ENCODE data around the gene NAT10.

Gene NAT10

DNA sequence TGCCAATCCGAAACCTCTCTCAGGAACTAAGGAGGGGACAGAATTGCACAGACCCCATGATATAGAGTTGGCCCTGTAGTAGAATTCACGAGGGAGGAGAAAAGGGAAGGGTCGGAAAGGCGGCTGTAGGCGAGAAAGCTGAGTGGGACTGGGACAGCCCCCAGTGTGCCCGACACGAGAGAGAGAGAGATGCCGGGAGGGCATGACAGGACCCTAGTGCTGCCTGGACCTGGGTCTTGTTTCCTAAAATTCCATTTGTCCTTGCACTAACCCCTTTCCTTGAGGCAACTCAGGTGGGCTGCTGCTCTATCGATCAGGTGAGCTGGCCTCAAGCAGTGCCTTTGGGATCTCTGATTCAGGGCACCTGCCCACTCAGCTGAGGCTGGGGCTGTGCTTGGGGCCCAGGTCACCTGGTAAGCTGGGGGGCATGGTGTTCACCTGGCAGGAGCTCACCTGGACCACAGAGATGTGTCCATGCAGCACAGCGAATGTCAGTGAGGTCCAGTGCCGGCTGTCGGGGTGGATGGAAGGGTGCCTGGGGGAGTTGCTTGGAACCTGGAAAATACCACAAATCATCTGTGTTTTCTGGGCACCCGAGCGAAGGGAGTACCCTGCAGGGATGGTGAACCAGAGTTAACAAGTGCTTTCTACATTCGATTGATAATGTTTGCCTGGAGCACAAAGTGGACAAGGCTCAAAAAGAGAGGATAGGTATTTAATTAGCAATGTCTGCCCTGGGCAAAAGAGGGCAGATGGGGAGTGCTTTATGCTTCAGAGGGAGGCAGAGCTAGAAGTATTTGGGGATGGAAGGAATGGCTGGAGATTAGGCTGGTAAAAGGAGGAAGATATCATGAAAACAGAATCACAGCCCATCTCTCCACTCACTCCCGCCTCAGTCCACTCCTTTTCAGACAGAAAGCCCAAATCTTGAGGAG lies 61.6 kb downstream of the NAT10 start:
- Histone ChIP-seq H3K4me2 (ENCODE audit: low read depth, low read length, poor library complexity, severe bottlenecking) (no peak overlapping the region), H2AFZ (ENCODE audit: low read depth, low read length, severe bottlenecking) (no peak overlapping the region), H3K9ac (ENCODE audit: low read length) (no peak overlapping the region), H3K9me3 (ENCODE audit: insufficient read depth, low read length) (no peaks in the 10 kb centered on the region), H3K79me2 (ENCODE audit: insufficient read depth, low read length) (no peaks in the 10 kb centered on the region), H3K36me3 (ENCODE audit: low read length) (no peaks in the 10 kb centered on the region), H4K20me1 (ENCODE audit: low read depth, low read length) (no peaks in the 10 kb centered on the region), H3K4me3 (ENCODE audit: insufficient read depth, low read length, poor library complexity, severe bottlenecking) (no peak overlapping the region), H3F3A (ENCODE audit: insufficient read depth) (no peaks in the 10 kb centered on the region), H3K9me2 (replicated peaks; ENCODE audit: insufficient read depth, low read length) (no peaks in the 10 kb centered on the region), H3K27me3 (ENCODE audit: low read length) (no peaks in the 10 kb centered on the region), H3K27ac (ENCODE audit: low read depth, low read length) (no peak overlapping the region)
- TF ChIP-seq, protein P1, sequence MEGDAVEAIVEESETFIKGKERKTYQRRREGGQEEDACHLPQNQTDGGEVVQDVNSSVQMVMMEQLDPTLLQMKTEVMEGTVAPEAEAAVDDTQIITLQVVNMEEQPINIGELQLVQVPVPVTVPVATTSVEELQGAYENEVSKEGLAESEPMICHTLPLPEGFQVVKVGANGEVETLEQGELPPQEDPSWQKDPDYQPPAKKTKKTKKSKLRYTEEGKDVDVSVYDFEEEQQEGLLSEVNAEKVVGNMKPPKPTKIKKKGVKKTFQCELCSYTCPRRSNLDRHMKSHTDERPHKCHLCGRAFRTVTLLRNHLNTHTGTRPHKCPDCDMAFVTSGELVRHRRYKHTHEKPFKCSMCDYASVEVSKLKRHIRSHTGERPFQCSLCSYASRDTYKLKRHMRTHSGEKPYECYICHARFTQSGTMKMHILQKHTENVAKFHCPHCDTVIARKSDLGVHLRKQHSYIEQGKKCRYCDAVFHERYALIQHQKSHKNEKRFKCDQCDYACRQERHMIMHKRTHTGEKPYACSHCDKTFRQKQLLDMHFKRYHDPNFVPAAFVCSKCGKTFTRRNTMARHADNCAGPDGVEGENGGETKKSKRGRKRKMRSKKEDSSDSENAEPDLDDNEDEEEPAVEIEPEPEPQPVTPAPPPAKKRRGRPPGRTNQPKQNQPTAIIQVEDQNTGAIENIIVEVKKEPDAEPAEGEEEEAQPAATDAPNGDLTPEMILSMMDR (IDR thresholded peaks at IDR 0.05; ENCODE audit: insufficient read depth, low read length, poor library complexity, severe bottlenecking), result no peak
- no peak for TF ChIP-seq EZH2phosphoT487 (conservative IDR thresholded peaks at IDR 0.05; ENCODE audit: low read length)

DNA sequence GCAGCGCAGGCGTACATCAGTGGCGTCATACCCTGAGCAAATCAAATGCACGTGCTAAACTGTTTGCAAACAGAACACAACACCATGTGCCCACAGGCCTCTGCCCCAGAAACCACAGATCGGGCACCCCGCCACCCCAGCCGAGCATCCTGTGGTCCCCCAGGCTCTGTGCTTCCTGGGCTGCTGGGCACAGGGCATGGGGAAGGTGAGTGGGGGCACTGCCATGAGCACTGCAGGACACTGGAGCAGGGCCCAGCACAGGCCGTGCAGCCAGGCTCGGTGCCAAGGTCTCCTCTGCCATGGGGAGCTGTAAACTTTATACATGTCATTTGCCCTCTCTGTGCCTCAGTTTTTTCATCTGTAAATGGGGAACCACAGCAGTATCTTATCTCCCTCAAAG lies 62.5 kb downstream of the NAT10 start:
- H3K27ac ChIP-seq (ENCODE audit: low read depth, low read length), result no peak overlapping the region
- H2AFZ ChIP-seq (ENCODE audit: low read depth, low read length, severe bottlenecking), result no peak overlapping the region
- H3K9me3 ChIP-seq (ENCODE audit: insufficient read depth, low read length), result no peaks in the 10 kb centered on the region
- H3K4me2 ChIP-seq (ENCODE audit: low read depth, low read length, poor library complexity, severe bottlenecking), result no peak overlapping the region
- no peaks in the 10 kb centered on the region for H3K36me3 ChIP-seq (ENCODE audit: low read length)
- no peaks in the 10 kb centered on the region for H4K20me1 ChIP-seq (ENCODE audit: low read depth, low read length)
- H3K27me3 ChIP-seq (ENCODE audit: low read length), result no peaks in the 10 kb centered on the region
- no peaks in the 10 kb centered on the region for H3F3A ChIP-seq (ENCODE audit: insufficient read depth)
- no peak overlapping the region for H3K4me3 ChIP-seq (ENCODE audit: insufficient read depth, low read length, poor library complexity, severe bottlenecking)
- H3K79me2 ChIP-seq (ENCODE audit: insufficient read depth, low read length), result no peaks in the 10 kb centered on the region
- no peaks in the 10 kb centered on the region for H3K9me2 ChIP-seq (replicated peaks; ENCODE audit: insufficient read depth, low read length)
- no peak overlapping the region for H3K9ac ChIP-seq (ENCODE audit: low read length)
- TF ChIP-seq, protein P1 (IDR thresholded peaks at IDR 0.05; ENCODE audit: insufficient read depth, low read length, poor library complexity, severe bottlenecking), result no peak
- TF ChIP-seq EZH2phosphoT487 (conservative IDR thresholded peaks at IDR 0.05; ENCODE audit: low read length), result no peak

DNA sequence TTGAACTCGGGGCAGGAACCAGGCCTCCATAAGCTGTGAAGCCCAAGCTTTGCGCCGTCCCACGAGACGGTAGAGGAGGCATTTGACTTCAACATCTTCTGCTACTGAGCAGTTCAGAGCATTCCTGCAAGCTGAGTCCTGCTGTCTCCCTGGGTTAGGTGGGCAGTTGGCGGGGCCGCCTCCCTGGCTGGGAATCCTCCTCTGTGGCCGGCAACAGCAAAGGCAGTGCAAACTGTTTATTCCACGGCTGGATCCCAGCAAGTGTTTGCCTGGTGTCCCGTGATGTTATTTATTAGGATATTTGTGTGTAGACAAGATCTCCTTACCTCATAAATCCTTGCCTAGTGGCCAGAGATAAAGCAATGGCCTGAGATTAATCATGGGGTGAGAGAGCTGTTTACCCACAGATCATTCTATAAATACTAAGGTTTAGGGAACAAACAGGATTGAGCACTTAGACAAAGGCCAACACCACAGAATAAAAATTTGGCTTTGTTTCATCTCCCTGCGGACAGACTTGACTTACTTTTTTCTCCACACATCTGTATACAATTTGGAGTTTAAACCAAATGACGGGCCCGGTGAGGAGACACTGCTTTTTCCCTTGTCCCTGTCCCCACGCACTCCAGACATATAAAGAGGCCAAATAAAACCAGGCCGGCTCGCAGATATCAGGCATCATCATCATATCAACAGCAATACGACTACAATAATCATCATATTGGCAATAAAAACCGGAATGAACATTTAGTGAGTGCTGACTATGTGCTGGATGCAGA lies 63.4 kb downstream of the NAT10 start:
- H3K27me3 ChIP-seq (ENCODE audit: low read length), result no peaks in the 10 kb centered on the region
- H2AFZ ChIP-seq (ENCODE audit: low read depth, low read length, severe bottlenecking), result no peak overlapping the region
- no peaks in the 10 kb centered on the region for H3K9me3 ChIP-seq (ENCODE audit: insufficient read depth, low read length)
- H3K36me3 ChIP-seq (ENCODE audit: low read length), result no peaks in the 10 kb centered on the region
- no peak overlapping the region for H3K9ac ChIP-seq (ENCODE audit: low read length)
- H3K79me2 ChIP-seq (ENCODE audit: insufficient read depth, low read length), result no peaks in the 10 kb centered on the region
- H3F3A ChIP-seq (ENCODE audit: insufficient read depth), result no peaks in the 10 kb centered on the region
- no peak overlapping the region for H3K4me2 ChIP-seq (ENCODE audit: low read depth, low read length, poor library complexity, severe bottlenecking)
- H3K9me2 ChIP-seq (replicated peaks; ENCODE audit: insufficient read depth, low read length), result no peaks in the 10 kb centered on the region
- H4K20me1 ChIP-seq (ENCODE audit: low read depth, low read length), result no peaks in the 10 kb centered on the region
- no peak overlapping the region for H3K27ac ChIP-seq (ENCODE audit: low read depth, low read length)
- TF ChIP-seq EZH2phosphoT487 (conservative IDR thresholded peaks at IDR 0.05; ENCODE audit: low read length), result no peak
- TF ChIP-seq, protein P1 (IDR thresholded peaks at IDR 0.05; ENCODE audit: insufficient read depth, low read length, poor library complexity, severe bottlenecking), result no peak
- no peak overlapping the region for H3K4me3 ChIP-seq (ENCODE audit: insufficient read depth, low read length, poor library complexity, severe bottlenecking)
